ENCODE data around the gene PFKP.

DNA sequence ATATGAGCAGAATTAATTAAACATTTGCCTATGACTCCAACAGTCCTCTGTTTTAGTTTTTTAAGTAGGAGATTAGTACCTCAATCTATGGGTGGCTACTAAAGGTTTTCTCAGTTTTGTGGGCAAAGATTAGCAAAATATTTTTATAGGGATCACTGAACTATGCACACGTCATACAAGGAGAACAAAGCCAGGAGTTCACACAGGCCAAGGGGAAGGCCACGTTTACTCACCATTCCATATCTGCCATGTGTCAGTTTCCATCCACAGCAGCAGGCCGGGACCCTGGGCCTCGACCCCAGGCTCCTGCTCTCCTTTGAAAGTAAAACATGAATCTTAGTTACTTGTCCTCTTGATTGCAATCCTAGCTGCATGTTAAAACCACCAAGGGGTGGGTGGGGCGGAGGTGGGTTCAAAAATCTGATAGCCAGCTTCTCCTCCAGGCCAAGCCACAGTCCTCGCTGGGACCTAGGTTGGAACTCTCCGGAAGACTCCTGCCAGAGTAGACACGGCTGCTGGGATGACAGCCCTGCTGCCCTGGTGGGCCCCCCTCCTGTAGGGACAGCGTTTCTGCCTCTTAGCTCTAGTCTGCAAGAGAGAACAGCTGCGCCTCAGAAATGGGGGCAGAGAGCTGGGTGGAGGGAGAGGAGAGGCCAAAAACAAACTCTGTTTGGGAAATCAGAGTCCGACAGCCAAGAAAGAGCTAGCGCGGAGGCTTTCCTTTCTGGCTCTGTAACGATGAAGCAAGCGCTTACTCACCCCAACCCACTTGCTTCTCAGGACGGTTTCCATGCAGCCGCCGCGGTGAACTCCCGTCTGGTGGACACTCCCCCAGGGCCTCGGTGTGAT lies 69.6 kb downstream of the PFKP start:
- TF ChIP-seq, protein P1, sequence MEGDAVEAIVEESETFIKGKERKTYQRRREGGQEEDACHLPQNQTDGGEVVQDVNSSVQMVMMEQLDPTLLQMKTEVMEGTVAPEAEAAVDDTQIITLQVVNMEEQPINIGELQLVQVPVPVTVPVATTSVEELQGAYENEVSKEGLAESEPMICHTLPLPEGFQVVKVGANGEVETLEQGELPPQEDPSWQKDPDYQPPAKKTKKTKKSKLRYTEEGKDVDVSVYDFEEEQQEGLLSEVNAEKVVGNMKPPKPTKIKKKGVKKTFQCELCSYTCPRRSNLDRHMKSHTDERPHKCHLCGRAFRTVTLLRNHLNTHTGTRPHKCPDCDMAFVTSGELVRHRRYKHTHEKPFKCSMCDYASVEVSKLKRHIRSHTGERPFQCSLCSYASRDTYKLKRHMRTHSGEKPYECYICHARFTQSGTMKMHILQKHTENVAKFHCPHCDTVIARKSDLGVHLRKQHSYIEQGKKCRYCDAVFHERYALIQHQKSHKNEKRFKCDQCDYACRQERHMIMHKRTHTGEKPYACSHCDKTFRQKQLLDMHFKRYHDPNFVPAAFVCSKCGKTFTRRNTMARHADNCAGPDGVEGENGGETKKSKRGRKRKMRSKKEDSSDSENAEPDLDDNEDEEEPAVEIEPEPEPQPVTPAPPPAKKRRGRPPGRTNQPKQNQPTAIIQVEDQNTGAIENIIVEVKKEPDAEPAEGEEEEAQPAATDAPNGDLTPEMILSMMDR (IDR thresholded peaks at IDR 0.05) = no peak
- TF ChIP-seq POLR2A (IDR thresholded peaks at IDR 0.05) = no peak
